GM13976 (cell line): ENCODE measurements around the gene OR2A1.
"Not testable (repeated sequence)": the region's sequence is repeated elsewhere in the genome, so short reads cannot be mapped to it uniquely, and the experiment has no call there.

Experiments used
- DNase-seq: peaks from one replicate; pipeline ENCODE4 v3.0.0; 2012; ENCODE audit warnings: low spot score
- in situ Hi-C: fragments of 300-500 bp; cut with MboI; formaldehyde crosslinking; loops from one replicate; pipeline ENCODE4 v1.12.0; 2022; ENCODE audit warnings: low sequenced_read_pairs, mixed read lengths, inconsistent platforms; ENCODE audit not compliant: unreplicated experiment

Gene OR2A1

DNA sequence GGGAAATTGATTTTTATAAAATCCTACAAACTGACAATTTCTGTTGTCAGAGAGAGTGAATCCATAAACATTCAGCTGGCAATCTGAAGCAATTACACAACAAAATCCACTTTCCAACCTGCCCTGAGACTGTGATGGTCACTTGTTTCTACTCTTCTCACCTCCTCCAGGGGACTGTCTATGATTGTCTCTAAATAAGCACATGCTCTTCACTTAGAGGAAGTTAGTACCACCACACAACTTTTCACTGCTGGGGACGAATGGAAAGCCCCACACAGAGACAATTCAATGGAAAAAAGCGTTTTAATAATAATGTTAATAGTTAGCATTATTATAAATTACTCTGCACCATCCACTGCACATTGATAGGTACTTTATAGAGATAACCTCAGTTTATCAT is 7.3 kb downstream of the OR2A1 start:
- DNase-seq, in situ Hi-C loops: not testable (repeated sequence)

DNA sequence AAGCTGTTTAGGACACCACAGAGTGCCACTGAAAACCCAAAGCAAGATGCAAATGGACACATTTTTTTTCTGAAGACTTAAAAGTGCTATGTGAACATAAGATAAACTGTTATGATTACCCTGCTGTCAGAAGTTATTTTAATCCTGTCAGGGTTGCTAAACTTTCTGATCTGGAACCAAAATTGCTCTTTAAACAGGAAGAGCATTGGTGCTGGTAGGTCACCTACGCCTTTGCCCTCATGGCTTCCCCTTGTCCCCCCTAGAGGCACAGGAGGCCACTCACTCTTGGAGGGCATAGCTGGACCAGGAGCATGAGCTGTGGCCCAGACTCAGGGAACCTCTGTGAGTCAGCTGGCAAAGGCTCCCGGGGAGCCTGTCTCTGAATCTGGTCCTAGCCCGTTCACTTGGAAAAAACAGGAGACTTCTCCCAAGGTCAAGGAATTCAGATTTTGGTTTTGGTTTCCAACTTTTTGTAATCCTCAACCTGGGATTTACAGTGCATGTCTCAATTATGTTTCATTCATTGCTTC is 9.5 kb downstream of the OR2A1 start:
- DNase-seq, result not testable (repeated sequence)

DNA sequence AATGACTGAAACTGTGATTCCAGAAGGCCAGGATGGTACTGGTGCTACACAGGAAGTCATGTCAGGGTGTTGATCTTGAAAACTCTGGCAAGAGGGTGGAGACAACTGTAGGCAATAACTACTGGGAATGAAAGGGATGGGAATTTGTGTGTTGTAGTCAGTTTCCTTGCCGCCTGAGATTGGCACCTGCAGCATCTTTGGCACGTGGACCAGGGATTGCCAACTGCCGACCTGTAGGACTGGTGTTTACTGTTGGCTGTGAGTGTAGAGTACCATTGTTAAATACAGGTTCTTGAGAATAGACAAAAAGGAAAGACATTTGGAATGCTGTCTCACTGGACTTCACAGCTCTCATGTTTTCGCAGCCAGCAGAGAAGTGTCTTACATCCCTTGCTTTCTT is 11.1 kb downstream of the OR2A1 start:
- DNase-seq, in situ Hi-C loops: not testable (repeated sequence)

More for the DNA sequence above, 9.5 kb downstream of the OR2A1 start:
- in situ Hi-C loops, result not testable (repeated sequence)

DNA sequence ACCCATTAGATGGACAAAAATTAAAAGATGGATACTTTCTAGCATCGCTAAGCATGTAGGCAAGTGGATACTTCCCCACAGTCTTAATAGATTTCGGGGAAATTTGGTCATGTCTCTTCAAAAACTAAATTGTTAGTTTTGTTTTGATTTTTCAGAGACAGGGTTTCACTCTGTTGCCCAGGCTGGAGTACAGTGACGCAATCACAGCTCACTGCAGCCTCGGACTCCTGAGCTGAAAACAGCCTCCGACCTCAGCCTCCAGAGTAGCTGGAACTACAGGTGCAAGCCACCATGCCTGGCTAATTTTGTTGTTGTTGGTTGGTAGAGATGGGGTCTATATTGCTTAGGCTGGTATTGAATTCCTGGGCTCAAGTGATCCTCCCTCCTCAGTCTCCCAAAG is 13.6 kb downstream of the OR2A1 start:
- in situ Hi-C loops, DNase-seq: not testable (repeated sequence)

DNA sequence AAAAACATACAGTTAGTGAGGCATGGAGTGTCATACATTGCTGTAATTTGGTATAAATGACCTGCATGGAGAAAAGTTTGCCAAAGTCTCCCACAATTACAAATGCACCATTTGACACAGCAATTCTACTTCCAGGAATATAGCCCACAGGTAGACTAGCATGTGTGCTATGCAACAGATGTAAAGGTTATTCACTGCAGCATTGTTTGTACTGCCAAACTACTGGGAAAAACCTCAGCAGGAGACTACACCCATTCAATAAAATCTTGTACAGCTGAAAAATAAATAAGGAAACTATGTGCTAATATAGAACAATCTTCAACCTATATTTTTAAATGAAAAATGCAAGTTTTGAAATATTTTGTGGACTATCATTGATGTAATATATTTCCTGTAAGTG is 17.8 kb downstream of the OR2A1 start:
- DNase-seq, in situ Hi-C loops: not testable (repeated sequence)

DNA sequence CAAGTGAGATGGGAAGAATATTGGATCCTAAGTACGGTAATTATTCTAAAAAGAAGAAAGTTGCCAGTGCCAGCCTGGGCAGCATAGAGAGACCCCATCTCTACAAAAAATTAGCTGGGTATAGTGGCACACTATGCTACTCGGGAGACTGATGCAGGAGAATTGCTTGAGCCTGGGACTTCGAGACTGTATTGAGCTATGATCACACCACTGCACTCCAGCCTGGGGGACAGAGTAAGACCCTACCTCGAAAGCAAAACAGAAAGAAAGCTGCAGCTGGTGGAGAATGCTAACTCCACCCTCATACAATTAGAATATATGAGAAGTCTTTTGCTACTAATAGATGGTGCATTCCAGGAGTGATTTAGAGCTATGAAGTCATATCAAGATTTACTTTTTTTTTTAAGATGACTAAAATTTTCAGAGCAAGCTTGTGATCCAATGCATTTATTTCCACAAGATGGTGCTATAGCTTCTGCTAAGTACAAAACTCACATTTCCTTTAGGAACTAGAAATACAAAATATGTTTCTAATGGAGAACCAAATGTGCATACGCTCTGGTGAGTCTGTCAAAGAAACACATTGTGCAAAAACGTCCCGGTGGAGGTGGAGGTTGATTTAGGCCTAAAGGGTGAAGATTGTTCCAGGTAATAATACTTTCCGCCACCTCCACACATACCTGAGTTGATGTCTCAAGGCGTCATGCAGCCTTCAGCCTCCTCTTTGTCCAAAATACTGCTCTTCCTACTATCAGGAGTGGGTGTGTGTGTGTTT is 19.2 kb downstream of the OR2A1 start:
- in situ Hi-C loops, DNase-seq: not testable (repeated sequence)

DNA sequence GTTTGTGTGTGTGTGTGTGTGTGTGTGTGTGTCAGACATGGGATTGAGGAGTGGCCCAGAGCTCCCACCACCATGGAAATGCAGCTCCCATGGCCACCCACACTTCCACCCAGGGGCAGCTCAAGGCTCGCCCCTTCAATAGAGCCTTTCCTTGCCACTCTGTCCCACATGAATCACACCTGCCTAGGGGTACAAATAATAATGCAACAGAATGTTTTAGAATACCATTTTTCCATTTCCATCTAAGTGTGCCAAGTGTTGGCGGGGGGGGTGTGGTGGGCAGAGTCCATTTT is 19.7 kb downstream of the OR2A1 start:
- in situ Hi-C loops, DNase-seq: not testable (repeated sequence)

DNA sequence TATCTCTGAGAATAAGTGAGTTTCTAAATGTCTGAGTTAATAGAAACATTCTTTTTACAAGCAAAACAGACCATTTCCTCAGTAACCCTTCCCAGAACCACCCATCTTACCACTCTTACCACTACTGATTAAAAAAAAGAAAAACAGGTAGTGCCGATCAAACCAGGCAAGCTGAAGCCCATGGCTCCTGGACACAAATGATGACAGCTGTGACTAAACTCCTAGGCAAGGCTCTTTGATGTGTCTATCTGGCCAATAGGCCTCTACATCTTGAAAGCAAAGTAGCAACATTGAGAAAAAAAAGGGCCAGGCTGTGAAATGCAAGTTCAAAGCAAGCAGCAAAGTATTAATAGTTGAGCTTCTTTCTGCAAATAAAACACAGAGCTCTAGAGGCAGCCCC is 36.4 kb downstream of the OR2A1 start:
- in situ Hi-C loops, DNase-seq: not testable (repeated sequence)

DNA sequence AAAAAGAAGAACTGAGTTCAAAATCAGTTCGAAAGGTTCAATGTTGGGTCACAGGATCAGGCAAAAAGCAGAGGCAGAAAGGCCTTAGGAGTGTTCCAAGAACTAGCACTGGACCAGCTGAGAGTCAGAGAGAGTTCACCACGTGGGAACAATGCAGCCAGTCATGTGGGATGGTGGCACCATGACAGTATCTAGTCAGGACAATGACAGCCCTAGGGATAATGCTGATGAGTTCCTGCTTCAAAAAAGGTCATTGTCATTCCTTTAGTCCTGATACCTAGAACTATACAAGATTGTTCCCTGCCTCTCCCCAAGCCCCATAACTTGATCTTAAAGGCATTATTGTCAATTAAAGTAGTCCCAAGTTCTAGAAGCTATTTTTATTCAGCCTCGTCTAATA is 39.4 kb downstream of the OR2A1 start:
- in situ Hi-C loops, result not testable (repeated sequence)

DNA sequence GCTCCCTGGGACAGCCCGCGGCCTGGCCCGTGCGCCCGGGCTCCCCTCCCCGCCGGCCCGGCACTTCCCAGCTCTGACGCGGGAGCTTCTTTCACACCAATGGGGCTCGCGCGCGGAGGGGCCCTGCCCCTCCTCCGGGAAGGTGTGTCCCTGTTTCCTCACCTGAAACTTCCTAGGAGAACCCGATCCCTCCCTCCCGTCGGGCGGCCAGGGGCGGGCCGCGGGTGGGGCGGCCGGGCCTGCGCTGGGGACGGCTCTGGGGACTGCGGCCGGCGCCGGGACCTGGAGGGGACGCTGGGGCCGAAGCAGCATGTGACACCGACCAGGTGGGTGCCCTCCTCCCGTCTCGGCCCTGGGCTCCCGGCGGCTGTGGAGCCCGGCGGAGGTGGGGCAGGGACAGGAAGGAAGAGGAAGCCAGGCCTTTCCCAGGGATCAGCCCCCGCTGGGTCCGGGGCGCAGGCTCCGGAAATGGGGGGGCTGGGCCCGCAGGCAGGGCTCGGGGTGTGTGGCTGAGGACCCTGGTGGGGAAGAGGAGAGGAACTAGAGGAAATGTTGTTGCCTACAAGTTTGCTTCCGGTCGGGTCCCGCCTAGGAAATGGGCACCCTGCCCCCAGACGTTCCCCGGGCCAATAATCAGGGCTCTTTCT is 43.1 kb downstream of the OR2A1 start, which contains the start of gene ARHGEF5:
Gene ARHGEF5 (plus strand): TSS at position 227 of the 647 bp plus-strand sequence. CDS start 7,268 bp downstream, outside the sequence.
- DNase-seq, in situ Hi-C loops: not testable (repeated sequence)

More for the DNA sequence above, 39.4 kb downstream of the OR2A1 start:
- not testable (repeated sequence) for DNase-seq

DNA sequence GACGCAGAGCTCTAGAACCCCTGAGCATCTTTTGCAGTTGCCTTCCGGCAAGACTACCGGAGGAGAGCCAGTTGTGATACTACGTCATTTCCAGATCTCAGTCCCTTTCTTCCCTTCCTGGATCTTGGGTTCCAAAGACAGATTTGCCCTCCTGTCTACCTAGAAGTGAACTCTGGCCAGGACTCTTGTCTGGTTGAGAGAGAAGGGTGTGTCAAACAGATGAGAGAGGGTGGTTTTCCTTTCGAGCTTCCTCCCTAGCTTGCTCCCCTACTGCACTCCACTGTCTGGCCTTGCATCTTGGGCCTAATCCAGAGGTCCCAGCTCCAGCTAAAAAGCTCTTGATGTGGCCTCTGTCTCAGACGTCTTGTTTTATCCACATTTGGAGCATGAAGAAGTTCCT is 44.0 kb downstream of the OR2A1 start:
- DNase-seq, in situ Hi-C loops: not testable (repeated sequence)

DNA sequence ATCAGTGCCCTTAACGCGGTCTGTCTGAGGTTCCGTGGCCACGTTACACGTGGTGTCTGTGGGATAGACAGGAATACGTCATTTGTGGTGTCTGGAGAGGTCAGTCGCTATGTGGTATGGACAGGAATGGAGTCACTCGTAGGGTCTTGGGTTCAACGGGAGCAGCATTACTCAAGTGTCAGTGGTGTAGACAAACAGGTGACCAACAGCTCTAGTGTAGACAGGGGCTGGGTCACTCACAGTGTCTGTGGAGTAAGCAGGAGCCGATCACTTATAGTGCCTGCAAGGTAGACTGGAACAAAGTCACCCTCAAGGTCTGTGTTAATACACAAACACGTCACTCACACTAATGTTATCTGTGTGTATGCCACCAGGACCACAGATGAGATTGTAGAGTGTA is 44.6 kb downstream of the OR2A1 start:
- DNase-seq, in situ Hi-C loops: not testable (repeated sequence)

DNA sequence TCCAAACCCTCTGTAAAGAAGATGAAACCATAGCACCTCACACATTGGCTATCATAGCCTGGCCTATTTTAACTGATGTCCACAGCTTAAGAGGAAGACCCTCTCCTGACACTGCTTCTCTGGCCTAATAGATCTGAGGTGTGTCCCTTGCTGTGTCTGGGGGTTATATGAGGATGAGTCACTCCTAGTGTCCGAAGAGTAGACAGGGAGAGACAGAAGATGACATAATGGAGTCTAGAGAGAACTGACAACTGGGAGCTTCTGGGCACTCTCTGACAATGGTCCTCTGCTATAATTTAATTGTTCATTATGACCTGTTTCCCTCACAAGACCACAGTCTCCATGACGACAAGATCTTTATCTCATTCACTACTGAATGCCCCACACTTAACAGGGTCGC is 49.8 kb downstream of the OR2A1 start:
- in situ Hi-C loops, DNase-seq: not testable (repeated sequence)

DNA sequence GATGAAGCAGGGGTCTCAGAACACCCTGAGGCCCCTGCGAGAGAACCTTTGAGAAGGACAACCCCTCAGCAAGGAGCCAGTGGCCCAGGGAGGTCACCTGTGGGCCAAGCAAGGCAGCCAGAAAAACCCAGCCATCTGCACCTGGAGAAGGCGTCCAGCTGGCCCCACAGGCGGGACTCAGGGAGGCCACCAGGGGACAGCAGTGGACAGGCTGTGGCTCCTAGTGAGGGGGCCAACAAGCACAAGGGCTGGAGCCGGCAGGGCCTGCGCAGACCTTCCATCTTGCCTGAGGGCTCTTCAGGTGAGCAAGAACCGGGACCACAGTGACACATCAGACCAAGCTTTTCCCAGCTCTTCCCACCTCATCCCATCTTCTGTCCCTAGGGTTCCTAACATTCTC is 53.3 kb downstream of the OR2A1 start:
- DNase-seq, in situ Hi-C loops: not testable (repeated sequence)

DNA sequence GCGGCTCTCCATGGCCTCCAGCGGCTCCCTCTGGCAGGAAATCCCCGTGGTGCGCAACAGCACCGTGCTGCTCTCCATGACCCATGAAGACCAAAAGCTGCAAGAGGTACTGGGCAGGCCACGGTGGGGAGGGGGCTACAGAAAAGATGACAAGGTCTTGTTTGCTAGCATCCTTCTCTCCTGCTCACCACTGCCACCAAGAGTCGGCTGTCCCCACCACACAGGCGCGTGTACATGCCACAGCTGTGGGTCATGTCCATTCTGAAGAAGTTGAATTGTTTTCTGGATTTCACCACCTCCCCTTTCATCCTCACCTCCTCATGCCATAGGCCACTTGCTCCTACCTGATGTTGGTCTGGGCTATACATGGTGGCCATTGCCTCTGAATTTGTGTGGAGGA is 55.0 kb downstream of the OR2A1 start:
- DNase-seq, in situ Hi-C loops: not testable (repeated sequence)

DNA sequence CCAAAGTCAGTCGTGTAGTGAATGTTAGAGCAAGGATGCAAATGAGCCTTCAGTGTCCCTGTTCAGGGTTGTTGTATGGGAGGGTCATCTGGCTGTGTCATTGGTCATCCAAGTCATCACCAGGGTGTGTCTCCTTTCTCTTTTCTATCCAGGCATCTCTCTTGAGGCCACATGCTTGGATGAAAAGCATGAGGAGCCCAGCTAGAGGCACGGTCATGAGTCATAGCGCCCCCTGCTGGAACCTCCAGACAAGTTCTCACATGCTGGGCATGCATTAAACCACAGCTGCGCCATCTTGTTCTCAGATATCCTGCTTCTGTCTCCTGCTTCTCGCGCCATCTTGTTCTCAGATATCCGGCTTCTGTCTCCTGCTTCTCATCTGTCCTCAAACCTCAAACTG is 57.0 kb downstream of the OR2A1 start:
- DNase-seq, in situ Hi-C loops: not testable (repeated sequence)
